DMS53 treated with DMSO at 0.1 percent for 48 hours (cell line): Measurements from ENCODE around the gene KRTAP9-2.
A peak's percentile ranks its signal among the peaks of the same experiment; 100 is the strongest.
"Not testable (repeated sequence)": the region's sequence is repeated elsewhere in the genome, so short reads cannot be mapped to it uniquely, and the experiment has no call there.

ENCODE experiments used
- DNase-seq: peaks from one replicate; lab custom pipeline; 2025; ENCODE audit not compliant: unreplicated experiment; lab: John Stamatoyannopoulos, UW

The KRTAP9-2 gene

GRCh38 chr17:41226598-41227095 is at the start of gene KRTAP9-2:
Gene KRTAP9-2, plus strand, starts transcription at chr17:41226648. Its CDS starts 7 bp downstream, at chr17:41226655.
- not testable (repeated sequence) for DNase-seq

GRCh38 chr17:41176744-41177387 is 49.6 kb upstream of the KRTAP9-2 start:
- no peak for DNase-seq

GRCh38 chr17:41177727-41178271 is 48.6 kb upstream of the KRTAP9-2 start, which contains the start of gene KRTAP4-2:
Gene KRTAP4-2, minus strand, starts transcription at chr17:41178221. Its CDS starts 57 bp downstream, at chr17:41178164.
- no peak for DNase-seq

GRCh38 chr17:41178341-41178740 is 48.1 kb upstream of the KRTAP9-2 start:
- no peak for DNase-seq

- no peak for DNase-seq
These were observed 47.4 kb upstream of the KRTAP9-2 start for GRCh38 chr17:41178843-41179616.

- DNase-seq: no peak
These were observed 41.9 kb upstream of the KRTAP9-2 start, which contains the start of gene KRTAP4-1 for GRCh38 chr17:41184480-41184961. Gene KRTAP4-1, minus strand, starts transcription at chr17:41184911. Its CDS starts 57 bp downstream, at chr17:41184854.

GRCh38 chr17:41185001-41185400 is 41.4 kb upstream of the KRTAP9-2 start:
- DNase-seq: no peak

GRCh38 chr17:41186872-41187271 is 39.6 kb upstream of the KRTAP9-2 start:
- no peak for DNase-seq

- not testable (repeated sequence) for DNase-seq
These were observed 36.6 kb upstream of the KRTAP9-2 start, which contains the start of gene KRTAP9-1 for GRCh38 chr17:41189837-41190318. Gene KRTAP9-1, plus strand, starts transcription at chr17:41189887. Its CDS starts 0 bp downstream, at chr17:41189887.

- no peak for DNase-seq
These were observed 36.1 kb upstream of the KRTAP9-2 start for GRCh38 chr17:41190328-41190727.

- no peak for DNase-seq
These were observed 30.4 kb upstream of the KRTAP9-2 start for GRCh38 chr17:41196068-41196467.

GRCh38 chr17:41199421-41200078 is 26.9 kb upstream of the KRTAP9-2 start:
- no peak for DNase-seq

- peak; percentile 63 for DNase-seq
These were observed 14.5 kb upstream of the KRTAP9-2 start for GRCh38 chr17:41211845-41212466.

- DNase-seq: peak; percentile 74
These were observed 13.8 kb upstream of the KRTAP9-2 start for GRCh38 chr17:41212524-41213169.

- DNase-seq: no peak
These were observed 10.8 kb upstream of the KRTAP9-2 start for GRCh38 chr17:41215681-41216080.

GRCh38 chr17:41223821-41224220 is 2.6 kb upstream of the KRTAP9-2 start:
- DNase-seq: no peak

GRCh38 chr17:41226051-41226450 is 397 bp upstream of the KRTAP9-2 start:
- DNase-seq: no peak

GRCh38 chr17:41230094-41230493 is 3.6 kb downstream of the KRTAP9-2 start:
- DNase-seq: no peak

- no peak for DNase-seq
These were observed 5.3 kb downstream of the KRTAP9-2 start for GRCh38 chr17:41231731-41232130.
